Activated naive CD8-positive, alpha-beta T cell treated with anti-CD3 and anti-CD28 coated beads, Interleukin-2, amount 10 ng/mL, durations not matched to agents 7 days and 5 days (primary cell): ENCODE measurements around the gene XIRP2. TPM values are rescaled to one million over a fixed set of nuclear protein-coding genes. Genes with fewer than 3 reads are reported as not detected.

ENCODE experiments used
- ATAC-seq: fragments of 150-1000 bp; cut with Tn5 transposase; one replicate; pipeline ENCODE4 v1.10.0; 2021; ENCODE audit warnings: low read depth, moderate library complexity
- POLR2A ChIA-PET: fragments of 350-600 bp; sonication (Branson Sonifier 250); formaldehyde crosslinking; loops from one replicate; lab custom pipeline; 2021; ENCODE audit warnings: antibody characterized with exemption; lab: Charles Lee
- DNase-seq: peaks from one replicate; pipeline ENCODE4 v3.0.0; 2021
- H3K27ac Mint-ChIP-seq: one replicate; pipeline ENCODE4 v1.8.0; 2022; ENCODE audit warnings: mild to moderate bottlenecking, mixed read lengths
- H3K27me3 Mint-ChIP-seq: one replicate; pipeline ENCODE4 v1.8.0; 2022; ENCODE audit warnings: mild to moderate bottlenecking, moderate library complexity, mixed read lengths
- H3K36me3 Mint-ChIP-seq: one replicate; pipeline ENCODE4 v1.8.0; 2021; ENCODE audit warnings: mild to moderate bottlenecking, mixed read lengths
- H3K4me1 Mint-ChIP-seq: one replicate; pipeline ENCODE4 v1.8.0; 2021; ENCODE audit warnings: mixed read lengths
- H3K4me3 Mint-ChIP-seq: one replicate; pipeline ENCODE4 v1.8.0; 2022; ENCODE audit warnings: mild to moderate bottlenecking, moderate library complexity, mixed read lengths
- H3K9me3 Mint-ChIP-seq: one replicate; pipeline ENCODE4 v1.8.0; 2021; ENCODE audit warnings: mixed read lengths
- total RNA-seq, 2 experiments: library from RNA; stranded (reverse); gene quantifications; one replicate each; pipeline ENCODE4 v1.2.3, GENCODE V29; 2021

The XIRP2 gene, protein sequence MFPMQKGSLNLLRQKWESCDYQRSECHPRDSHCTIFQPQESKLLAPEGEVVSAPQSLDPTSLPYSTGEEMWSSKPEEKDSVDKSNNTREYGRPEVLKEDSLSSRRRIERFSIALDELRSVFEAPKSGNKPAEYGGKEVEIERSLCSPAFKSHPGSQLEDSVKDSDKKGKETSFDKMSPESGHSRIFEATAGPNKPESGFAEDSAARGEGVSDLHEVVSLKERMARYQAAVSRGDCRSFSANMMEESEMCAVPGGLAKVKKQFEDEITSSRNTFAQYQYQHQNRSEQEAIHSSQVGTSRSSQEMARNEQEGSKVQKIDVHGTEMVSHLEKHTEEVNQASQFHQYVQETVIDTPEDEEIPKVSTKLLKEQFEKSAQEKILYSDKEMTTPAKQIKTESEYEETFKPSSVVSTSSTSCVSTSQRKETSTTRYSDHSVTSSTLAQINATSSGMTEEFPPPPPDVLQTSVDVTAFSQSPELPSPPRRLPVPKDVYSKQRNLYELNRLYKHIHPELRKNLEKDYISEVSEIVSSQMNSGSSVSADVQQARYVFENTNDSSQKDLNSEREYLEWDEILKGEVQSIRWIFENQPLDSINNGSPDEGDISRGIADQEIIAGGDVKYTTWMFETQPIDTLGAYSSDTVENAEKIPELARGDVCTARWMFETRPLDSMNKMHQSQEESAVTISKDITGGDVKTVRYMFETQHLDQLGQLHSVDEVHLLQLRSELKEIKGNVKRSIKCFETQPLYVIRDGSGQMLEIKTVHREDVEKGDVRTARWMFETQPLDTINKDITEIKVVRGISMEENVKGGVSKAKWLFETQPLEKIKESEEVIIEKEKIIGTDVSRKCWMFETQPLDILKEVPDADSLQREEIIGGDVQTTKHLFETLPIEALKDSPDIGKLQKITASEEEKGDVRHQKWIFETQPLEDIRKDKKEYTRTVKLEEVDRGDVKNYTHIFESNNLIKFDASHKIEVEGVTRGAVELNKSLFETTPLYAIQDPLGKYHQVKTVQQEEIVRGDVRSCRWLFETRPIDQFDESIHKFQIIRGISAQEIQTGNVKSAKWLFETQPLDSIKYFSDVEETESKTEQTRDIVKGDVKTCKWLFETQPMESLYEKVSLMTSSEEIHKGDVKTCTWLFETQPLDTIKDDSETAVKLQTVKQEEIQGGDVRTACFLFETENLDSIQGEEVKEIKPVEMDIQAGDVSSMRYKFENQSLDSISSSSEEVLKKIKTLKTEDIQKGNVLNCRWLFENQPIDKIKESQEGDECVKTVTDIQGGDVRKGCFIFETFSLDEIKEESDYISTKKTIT (N-terminal part only)
- not detected for total RNA-seq

DNA sequence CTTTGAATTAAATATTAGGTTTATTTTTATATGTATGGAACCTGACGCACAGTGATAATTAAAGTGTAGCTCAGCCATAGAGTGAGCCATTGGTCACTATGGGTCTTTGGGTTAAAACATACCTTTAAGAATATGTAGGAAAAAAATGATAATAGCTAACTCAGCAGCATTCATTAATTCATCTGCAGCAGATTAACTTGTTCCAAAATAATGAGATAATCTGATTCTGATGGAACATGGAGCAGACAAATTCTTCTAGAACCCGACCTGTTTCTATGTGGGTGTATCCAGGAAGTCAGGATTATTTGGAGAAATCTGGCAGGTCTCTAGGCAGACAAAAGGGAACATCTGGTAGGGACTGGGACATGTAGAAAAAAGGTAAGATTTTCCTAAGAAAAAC lies at the start of gene XIRP2:
Gene XIRP2 (plus strand): TSS at position 301 of the 400 bp plus-strand sequence. CDS start 15,003 bp downstream, outside the sequence.
- no peak for DNase-seq
- Mint-ChIP-seq H3K27me3 (no peaks in the 10 kb centered on the region), H3K4me1 (no peaks in the 10 kb centered on the region), H3K36me3 (no peaks in the 10 kb centered on the region), H3K27ac (no peak within 1 kb of the TSS), H3K9me3 (no peaks in the 10 kb centered on the region), H3K4me3 (no peak within 1 kb of the TSS)
- no peak for ATAC-seq
- POLR2A ChIA-PET, result no interaction called here

DNA sequence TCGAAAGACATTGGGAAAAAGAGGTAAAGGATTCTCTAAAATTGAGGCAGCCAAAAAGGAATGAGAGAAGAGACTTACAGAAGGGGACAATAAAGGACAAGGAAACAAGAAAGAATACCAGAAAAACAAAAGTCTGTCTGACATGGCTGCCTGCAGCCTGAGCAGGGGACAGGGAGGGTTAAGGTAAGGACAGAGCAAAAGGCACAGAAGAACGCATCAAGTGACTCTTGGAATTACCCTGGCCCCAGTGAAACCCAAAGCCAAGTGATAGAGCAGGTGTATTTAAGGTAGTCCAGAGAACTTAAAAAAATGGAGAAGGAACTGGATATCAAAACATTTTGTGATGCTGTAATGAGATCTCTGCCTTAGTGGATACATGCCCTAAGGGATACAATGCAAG lies 47.1 kb upstream of the XIRP2 start:
- H3K9me3 Mint-ChIP-seq, result peaks cover 2% of the 10 kb centered on the region
- H3K4me1 Mint-ChIP-seq, result no peaks in the 10 kb centered on the region
- DNase-seq (no peak), ATAC-seq (no peak)
- POLR2A ChIA-PET, result no interaction called here
- no peaks in the 10 kb centered on the region for H3K27me3 Mint-ChIP-seq
- H3K27ac Mint-ChIP-seq, result no peak overlapping the region
- no peaks in the 10 kb centered on the region for H3K36me3 Mint-ChIP-seq
- no peak overlapping the region for H3K4me3 Mint-ChIP-seq

DNA sequence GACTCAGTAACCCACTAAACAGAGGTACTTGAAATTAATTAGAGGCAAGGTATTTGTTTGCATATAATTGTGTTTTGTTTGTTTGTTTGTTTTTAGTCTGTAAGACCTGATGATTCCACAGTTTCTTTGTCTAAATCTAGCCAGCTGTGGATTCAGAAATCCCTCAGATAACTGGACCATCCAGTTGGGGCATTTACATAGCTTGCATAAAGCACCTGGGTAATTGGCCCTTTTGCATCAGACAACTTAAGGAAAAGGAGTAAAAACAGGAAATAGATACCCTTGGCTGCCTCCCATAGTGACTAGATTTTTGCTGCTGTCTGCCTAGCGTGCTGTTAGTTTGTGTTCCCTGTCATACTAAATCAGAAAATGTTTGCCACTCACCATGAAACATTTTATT lies 46.6 kb upstream of the XIRP2 start:
- H3K36me3 Mint-ChIP-seq, result no peaks in the 10 kb centered on the region
- H3K4me1 Mint-ChIP-seq, result no peaks in the 10 kb centered on the region
- DNase-seq (no peak), ATAC-seq (no peak)
- peaks cover 2% of the 10 kb centered on the region for H3K9me3 Mint-ChIP-seq
- POLR2A ChIA-PET, result no interaction called here
- no peaks in the 10 kb centered on the region for H3K27me3 Mint-ChIP-seq
- H3K27ac Mint-ChIP-seq, result no peak overlapping the region
- no peak overlapping the region for H3K4me3 Mint-ChIP-seq

DNA sequence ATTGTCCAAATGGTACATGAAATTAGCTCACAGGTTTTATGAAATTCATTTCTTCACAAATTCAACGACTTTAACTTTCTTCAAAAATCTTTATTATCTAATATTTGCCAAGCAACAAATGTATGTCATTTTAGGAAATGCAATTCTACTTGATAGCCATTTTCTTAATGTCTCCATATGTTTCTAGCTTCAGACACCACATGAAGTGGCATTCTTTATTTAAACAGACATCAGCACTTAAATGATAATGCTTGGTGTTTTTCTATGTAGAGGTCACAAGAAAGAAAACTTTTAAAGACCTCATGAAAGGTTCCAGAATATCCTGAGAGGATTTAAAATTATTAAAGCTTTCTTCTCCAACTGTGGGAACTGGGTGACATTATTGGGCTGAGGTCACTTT lies 44.2 kb upstream of the XIRP2 start:
- Mint-ChIP-seq H3K9me3 (peaks cover 6% of the 10 kb centered on the region), H3K27ac (no peak overlapping the region), H3K4me1 (no peaks in the 10 kb centered on the region), H3K4me3 (no peak overlapping the region), H3K36me3 (no peaks in the 10 kb centered on the region), H3K27me3 (no peaks in the 10 kb centered on the region)
- DNase-seq, result no peak
- POLR2A ChIA-PET, result no interaction called here
- ATAC-seq, result no peak

DNA sequence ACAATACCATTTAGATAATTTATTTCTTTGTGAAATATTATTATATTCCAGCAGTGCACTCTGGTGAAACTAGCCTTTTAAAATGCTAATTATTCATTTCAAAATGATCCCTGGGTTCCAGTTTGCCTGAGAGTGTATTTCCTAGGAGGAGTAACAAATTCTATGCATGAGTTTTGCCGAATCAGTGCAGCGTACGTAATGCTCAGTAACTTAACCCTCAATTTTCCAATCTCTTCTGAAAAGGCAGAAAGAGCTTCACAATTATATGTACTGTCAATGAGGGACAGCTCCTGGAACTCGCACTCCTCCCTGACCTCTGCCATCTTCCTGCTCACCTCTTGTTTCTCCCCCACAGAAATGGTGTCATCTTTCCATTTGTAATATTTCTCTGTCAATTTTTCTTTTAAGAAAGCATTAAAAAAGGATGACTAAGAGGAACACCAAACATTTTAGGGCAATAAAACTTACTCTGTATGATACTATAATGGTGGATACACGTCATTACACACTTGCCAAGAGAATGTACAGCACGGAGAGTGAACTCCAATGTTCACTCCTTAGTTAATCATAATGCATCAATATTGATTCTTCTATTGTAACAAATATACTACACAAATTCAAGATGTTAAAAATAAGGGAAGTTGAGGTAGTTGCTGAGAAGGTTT lies 25.7 kb upstream of the XIRP2 start:
- H3K27me3 Mint-ChIP-seq, result no peaks in the 10 kb centered on the region
- H3K4me3 Mint-ChIP-seq, result no peak overlapping the region
- no peaks in the 10 kb centered on the region for H3K36me3 Mint-ChIP-seq
- ATAC-seq (no peak), DNase-seq (no peak)
- POLR2A ChIA-PET, result no interaction called here
- no peaks in the 10 kb centered on the region for H3K4me1 Mint-ChIP-seq
- H3K27ac Mint-ChIP-seq, result no peak overlapping the region
- no peaks in the 10 kb centered on the region for H3K9me3 Mint-ChIP-seq

DNA sequence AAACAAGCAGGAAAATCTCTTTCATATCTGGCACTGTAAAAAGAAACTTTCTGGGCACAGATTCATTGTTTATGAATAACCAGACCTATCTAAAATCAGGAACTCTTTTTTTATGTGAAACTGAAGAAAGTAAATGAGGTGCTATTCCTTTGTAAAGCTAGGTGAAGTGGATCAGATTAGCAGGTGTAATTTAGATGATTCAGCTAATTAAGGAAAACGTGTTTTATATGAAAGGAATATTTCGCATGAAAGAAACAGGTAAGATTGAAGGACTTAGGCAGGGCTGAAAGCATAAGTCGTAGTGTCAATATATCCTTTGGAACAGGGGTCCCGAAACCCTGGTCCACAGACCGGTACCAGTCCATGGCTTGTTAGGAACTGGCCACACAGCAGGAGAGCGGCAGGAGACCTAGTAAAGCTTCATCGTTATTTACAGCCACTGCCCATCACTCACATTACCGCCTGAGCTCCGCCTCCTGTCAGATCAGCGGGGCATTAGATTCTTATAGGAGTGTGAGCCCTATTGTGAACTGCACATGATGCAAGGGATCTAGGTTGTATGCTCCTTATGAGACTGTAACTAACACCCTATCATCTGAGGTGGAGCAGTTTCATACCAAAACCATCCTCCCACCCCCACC lies 20.3 kb upstream of the XIRP2 start:
- no peak overlapping the region for H3K4me3 Mint-ChIP-seq
- DNase-seq (no peak), ATAC-seq (no peak)
- no peak overlapping the region for H3K27ac Mint-ChIP-seq
- POLR2A ChIA-PET, result no interaction called here
- H3K9me3 Mint-ChIP-seq, result no peaks in the 10 kb centered on the region
- H3K4me1 Mint-ChIP-seq, result no peaks in the 10 kb centered on the region
- H3K27me3 Mint-ChIP-seq, result peaks cover 2% of the 10 kb centered on the region
- H3K36me3 Mint-ChIP-seq, result no peaks in the 10 kb centered on the region

DNA sequence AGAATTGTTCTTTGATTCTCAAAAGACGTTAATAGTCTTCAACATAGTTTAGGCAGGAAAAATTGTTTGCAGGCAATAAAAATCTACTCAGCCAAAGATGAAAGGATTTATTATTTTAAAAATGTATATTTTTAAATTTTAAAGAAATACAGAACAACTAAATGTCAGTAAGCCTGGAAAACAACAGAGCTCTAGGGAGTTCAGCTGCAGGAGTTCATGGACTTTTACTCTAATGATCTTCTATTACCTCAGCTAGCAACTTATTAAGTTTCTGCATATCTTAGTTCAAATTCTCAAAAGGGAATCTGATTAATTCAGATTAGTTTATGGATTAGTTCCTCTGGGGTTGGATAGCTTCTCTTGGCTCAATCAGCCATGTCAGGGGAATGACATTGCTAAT lies 17.9 kb upstream of the XIRP2 start:
- Mint-ChIP-seq H3K4me3 (no peak overlapping the region), H3K27ac (no peak overlapping the region)
- POLR2A ChIA-PET, result no interaction called here

DNA sequence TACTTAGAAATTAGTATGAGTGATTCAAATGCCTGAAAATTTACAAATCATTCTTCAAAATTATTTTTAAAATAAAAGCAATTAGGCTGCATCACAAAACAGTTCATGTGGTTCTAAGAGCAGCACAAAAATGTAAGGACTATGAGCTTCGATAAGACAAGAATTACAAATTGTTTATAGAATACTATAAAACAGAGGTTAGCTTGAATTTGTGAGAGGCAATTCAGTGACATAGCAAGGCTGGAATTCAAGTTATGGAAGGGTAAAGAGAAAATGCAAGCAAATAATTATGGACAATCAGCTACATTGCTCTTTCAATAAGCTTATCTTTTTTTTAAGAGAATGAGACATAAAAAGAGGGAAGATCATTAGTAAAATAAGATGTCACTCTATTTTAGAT lies 7.1 kb upstream of the XIRP2 start:
- no peaks in the 10 kb centered on the region for H3K36me3 Mint-ChIP-seq
- H3K4me1 Mint-ChIP-seq, result no peaks in the 10 kb centered on the region
- DNase-seq, result no peak
- no peaks in the 10 kb centered on the region for H3K27me3 Mint-ChIP-seq
- no peak overlapping the region for H3K27ac Mint-ChIP-seq
- POLR2A ChIA-PET, result no interaction called here
- no peak overlapping the region for H3K4me3 Mint-ChIP-seq
- no peak for ATAC-seq
- H3K9me3 Mint-ChIP-seq, result no peaks in the 10 kb centered on the region

More for the DNA sequence above, 17.9 kb upstream of the XIRP2 start:
- peaks cover 2% of the 10 kb centered on the region for H3K27me3 Mint-ChIP-seq
- no peaks in the 10 kb centered on the region for H3K36me3 Mint-ChIP-seq
- ATAC-seq, result no peak
- H3K9me3 Mint-ChIP-seq, result no peaks in the 10 kb centered on the region
- H3K4me1 Mint-ChIP-seq, result no peaks in the 10 kb centered on the region
- DNase-seq, result no peak

DNA sequence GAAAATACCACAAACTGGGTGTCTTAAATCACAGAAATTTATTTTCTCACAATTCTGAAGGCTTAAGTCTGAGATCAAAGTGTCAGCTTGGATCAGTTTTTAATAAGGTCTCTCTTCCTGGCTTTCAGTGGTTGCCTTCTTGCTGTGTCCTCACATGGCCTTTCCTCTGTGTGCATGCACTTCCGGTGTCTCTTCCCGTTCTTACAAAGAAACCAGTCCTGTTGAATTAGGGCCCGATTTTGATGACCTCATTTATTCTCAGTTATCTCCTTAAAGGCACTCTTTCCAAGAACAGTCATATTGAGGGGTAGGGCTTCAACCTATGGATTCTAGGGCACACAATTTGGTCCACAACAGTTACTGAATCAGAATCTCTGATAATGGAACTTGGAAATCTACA lies 5.4 kb upstream of the XIRP2 start:
- no peak overlapping the region for H3K4me3 Mint-ChIP-seq
- ATAC-seq, result no peak
- POLR2A ChIA-PET, result no interaction called here
- no peak for DNase-seq
- no peaks in the 10 kb centered on the region for H3K9me3 Mint-ChIP-seq
- H3K4me1 Mint-ChIP-seq, result no peaks in the 10 kb centered on the region
- H3K27me3 Mint-ChIP-seq, result no peaks in the 10 kb centered on the region
- H3K27ac Mint-ChIP-seq, result no peak overlapping the region
- H3K36me3 Mint-ChIP-seq, result no peaks in the 10 kb centered on the region

DNA sequence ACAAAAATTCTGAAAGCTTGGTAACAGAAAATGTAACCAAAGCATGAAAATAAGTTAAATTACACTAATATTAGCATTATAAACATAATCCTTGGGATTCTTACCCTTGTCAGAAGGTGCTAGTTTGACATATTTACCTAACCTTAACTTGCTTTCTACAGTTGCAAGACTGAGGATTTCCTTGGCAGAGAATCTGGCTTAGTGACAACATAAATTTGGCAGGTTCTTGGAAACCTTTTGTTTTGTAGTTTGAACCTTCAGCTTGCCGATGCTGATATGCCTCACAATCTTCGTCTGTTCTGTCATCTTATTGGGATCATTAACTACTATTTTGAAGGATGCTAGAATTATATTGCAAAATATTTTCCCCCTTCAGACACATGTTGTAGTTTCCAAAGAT lies 3.4 kb downstream of the XIRP2 start:
- Mint-ChIP-seq H3K27ac (no peak overlapping the region), H3K9me3 (no peaks in the 10 kb centered on the region), H3K36me3 (no peaks in the 10 kb centered on the region), H3K27me3 (peaks cover 2% of the 10 kb centered on the region), H3K4me3 (no peak overlapping the region), H3K4me1 (no peaks in the 10 kb centered on the region)
- ATAC-seq, result no peak
- DNase-seq, result no peak
- POLR2A ChIA-PET, result no interaction called here

DNA sequence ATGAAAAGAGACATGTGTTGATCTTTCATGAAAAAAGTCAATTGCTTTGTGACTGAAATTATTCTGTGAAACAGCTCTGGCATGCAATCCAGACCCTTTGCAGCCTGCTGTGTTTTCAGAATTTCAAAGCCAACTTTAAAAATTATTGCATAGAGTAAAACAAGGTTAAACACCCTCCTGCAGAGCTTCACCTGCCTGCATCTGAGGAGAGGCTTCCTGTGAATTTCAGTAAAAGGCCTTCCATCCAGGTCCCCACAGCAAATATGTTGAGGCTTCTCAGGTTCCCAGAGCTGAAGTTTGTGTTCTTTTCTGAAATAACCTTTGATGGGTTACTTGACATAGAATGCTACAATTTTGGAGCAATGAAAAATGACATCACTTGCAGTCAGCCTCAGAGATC lies 4.1 kb downstream of the XIRP2 start:
- Mint-ChIP-seq H3K4me3 (no peak overlapping the region), H3K4me1 (no peaks in the 10 kb centered on the region), H3K27me3 (peaks cover 2% of the 10 kb centered on the region), H3K36me3 (no peaks in the 10 kb centered on the region), H3K9me3 (no peaks in the 10 kb centered on the region), H3K27ac (no peak overlapping the region)
- DNase-seq (no peak), ATAC-seq (no peak)
- POLR2A ChIA-PET, result no interaction called here

DNA sequence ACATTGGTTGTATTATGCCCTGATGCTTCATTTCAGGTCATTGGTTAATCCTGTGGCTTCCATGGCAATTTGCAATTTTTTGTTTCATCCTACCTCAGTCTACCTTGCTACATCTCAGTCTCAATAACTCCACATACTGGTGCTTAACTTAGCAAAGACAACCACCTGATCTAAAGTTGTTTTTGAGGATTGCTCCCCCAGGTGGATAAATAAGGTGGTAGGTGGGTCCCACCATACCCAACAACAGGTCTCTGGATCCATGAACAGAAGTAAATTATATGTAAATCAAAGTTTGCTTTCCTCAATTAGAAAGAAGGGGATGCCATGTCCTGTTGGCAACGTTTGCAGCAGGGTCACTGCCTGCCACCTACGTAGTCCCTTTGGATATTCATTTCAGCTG lies 7.0 kb downstream of the XIRP2 start:
- DNase-seq, result no peak
- no peaks in the 10 kb centered on the region for H3K9me3 Mint-ChIP-seq
- H3K36me3 Mint-ChIP-seq, result no peaks in the 10 kb centered on the region
- peaks cover 2% of the 10 kb centered on the region for H3K27me3 Mint-ChIP-seq
- ATAC-seq, result no peak
- H3K4me1 Mint-ChIP-seq, result no peaks in the 10 kb centered on the region
- no peak overlapping the region for H3K4me3 Mint-ChIP-seq
- POLR2A ChIA-PET, result no interaction called here
- no peak overlapping the region for H3K27ac Mint-ChIP-seq
